ENCODE data around the gene SULT1E1.

DNA sequence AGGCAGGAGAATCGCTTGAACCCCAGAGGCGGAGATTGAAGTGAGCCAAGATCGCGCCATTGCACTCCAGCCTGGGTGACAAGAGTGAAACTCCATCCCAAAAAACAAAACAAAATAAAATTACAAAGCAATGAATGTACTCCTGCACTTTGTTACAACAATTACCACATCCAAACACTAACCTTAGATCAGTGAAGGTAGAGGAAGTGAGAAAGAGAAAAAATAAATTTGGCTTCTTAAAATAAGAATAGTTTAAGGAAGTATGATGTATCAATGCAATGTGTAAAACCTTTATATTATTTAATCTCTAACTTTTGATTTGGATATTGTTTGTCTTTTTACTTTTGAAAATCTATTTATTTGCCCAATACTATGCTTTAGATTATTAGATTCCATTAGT lies 49.2 kb upstream of the SULT1E1 start:
- TF ChIP-seq, protein P1, sequence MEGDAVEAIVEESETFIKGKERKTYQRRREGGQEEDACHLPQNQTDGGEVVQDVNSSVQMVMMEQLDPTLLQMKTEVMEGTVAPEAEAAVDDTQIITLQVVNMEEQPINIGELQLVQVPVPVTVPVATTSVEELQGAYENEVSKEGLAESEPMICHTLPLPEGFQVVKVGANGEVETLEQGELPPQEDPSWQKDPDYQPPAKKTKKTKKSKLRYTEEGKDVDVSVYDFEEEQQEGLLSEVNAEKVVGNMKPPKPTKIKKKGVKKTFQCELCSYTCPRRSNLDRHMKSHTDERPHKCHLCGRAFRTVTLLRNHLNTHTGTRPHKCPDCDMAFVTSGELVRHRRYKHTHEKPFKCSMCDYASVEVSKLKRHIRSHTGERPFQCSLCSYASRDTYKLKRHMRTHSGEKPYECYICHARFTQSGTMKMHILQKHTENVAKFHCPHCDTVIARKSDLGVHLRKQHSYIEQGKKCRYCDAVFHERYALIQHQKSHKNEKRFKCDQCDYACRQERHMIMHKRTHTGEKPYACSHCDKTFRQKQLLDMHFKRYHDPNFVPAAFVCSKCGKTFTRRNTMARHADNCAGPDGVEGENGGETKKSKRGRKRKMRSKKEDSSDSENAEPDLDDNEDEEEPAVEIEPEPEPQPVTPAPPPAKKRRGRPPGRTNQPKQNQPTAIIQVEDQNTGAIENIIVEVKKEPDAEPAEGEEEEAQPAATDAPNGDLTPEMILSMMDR (IDR thresholded peaks at IDR 0.05; ENCODE audit: low read depth, low read length): no peak
- no peak for TF ChIP-seq EZH2phosphoT487 (IDR thresholded peaks at IDR 0.05; ENCODE audit: low read depth)
